HEK293 (cell line): Measurements from ENCODE around the gene KPNA2.

Experiments
- CTCF ChIP-seq: fragments of 450-650 bp; formaldehyde crosslinking; IDR thresholded peaks from 2 replicates; pipeline ENCODE4 v1.5.1; 2016; ENCODE audit warnings: missing biosample characterization, missing genetic modification characterization
- KLF1 ChIP-seq: fragments of 450-650 bp; formaldehyde crosslinking; IDR thresholded peaks from 2 replicates; pipeline ENCODE4 v1.5.1; 2016; ENCODE audit warnings: missing biosample characterization, missing genetic modification characterization
- TRIM28 ChIP-seq: IDR thresholded peaks from 2 replicates; pipeline ENCODE4 v1.6.1; 2011; ENCODE audit warnings: low read length, control low read depth, borderline replicate concordance
- ZNF223 ChIP-seq: fragments of 450-650 bp; formaldehyde crosslinking; IDR thresholded peaks from 2 replicates; pipeline ENCODE4 v1.5.1; 2016; ENCODE audit warnings: missing biosample characterization, missing genetic modification characterization

DNA sequence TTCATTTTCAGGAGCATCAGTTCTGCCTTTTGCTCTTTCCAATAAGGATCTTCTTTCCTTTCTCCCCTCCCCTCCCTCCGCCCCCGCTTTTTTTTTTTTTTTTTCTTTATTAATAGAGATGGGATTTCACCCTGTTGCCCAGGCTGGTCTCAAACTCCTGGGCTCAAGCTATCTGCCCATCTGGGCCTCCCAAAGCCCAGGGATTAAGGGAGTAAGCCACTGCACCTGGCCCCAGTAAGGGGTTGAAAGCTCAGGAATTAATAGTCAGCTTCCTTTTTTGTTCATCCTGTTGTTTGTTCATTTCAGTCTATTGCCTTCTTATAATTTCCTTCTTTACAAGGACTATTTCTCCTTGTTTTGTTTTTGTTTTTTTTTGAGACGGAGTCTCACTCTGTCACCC lies 31.3 kb upstream of the KPNA2 start:
- no peak for TF ChIP-seq CTCF (tag by site-specific recombination)
- TF ChIP-seq KLF1 (tag by site-specific recombination): no peak
- no peak for TF ChIP-seq ZNF223
- no peak for TF ChIP-seq TRIM28
